HG03280 (cell line): ENCODE measurements around the gene EMX2.

Experiments
- ATAC-seq: cut with Tn5 transposase; IDR thresholded peaks from one replicate; pipeline ENCODE4 v1.9.1; 2021; ENCODE audit warnings: mild to moderate bottlenecking, moderate library complexity; ENCODE audit not compliant: unreplicated experiment

EMX2 gene

GRCh38 chr10:117531371-117532002, 11.1 kb upstream of the EMX2 start:
- no peak for ATAC-seq

- no peak for ATAC-seq
These were observed 10.6 kb upstream of the EMX2 start for GRCh38 chr10:117532003-117532385.

- no peak for ATAC-seq
These were observed 10.0 kb upstream of the EMX2 start for GRCh38 chr10:117532451-117533107.

GRCh38 chr10:117533507-117534281, 8.9 kb upstream of the EMX2 start:
- no peak for ATAC-seq

- ATAC-seq = no peak
These were observed 7.9 kb upstream of the EMX2 start for GRCh38 chr10:117534321-117535297.

- no peak for ATAC-seq
These were observed 7.1 kb upstream of the EMX2 start for GRCh38 chr10:117535298-117536071.

- ATAC-seq = no peak
These were observed 6.3 kb upstream of the EMX2 start for GRCh38 chr10:117536072-117536865.

- no peak for ATAC-seq
These were observed 5.6 kb upstream of the EMX2 start for GRCh38 chr10:117536866-117537435.

GRCh38 chr10:117537436-117537903, 5.1 kb upstream of the EMX2 start:
- no peak for ATAC-seq

- ATAC-seq = no peak
These were observed 4.5 kb upstream of the EMX2 start for GRCh38 chr10:117537904-117538524.

GRCh38 chr10:117539361-117539773, 3.2 kb upstream of the EMX2 start:
- ATAC-seq = no peak

- ATAC-seq = no peak
These were observed 2.5 kb upstream of the EMX2 start for GRCh38 chr10:117539903-117540639.

- ATAC-seq = no peak
These were observed 1.7 kb upstream of the EMX2 start for GRCh38 chr10:117540640-117541404.

- ATAC-seq = no peak
These were observed 1.1 kb upstream of the EMX2 start for GRCh38 chr10:117541405-117541908.

- no peak for ATAC-seq
These were observed 439 bp upstream of the EMX2 start for GRCh38 chr10:117541909-117542705.
